ENCODE data around the gene RPA3. TPM values are rescaled to one million over a fixed set of nuclear protein-coding genes. Genes with fewer than 3 reads are reported as not detected.

RPA3 gene
- total RNA-seq, result 10 to 100 TPM; 27.0 to 34.9 TPM
- 18.5 to 23.8 reads per million in 2 donors for total RNA-seq

DNA sequence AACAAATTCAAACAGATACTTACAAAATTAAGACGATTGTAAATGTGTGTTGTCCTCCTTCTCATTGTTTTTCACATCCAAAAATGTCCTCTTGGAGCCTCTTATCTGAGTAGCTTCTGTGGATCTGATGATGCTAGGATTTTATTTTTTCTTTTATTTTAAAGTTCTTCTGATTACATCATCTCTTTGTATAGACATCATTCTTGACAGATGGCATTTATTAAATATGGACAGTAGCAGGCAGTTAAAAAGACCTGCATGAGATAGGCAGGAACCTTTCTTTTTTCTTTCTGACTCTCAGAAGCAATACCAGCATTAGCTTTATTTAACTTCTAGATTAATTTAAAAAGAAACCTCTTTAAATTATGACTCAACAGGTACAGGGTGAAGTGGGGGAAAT is at the start of gene RPA3:
TSS of gene RPA3 (minus strand) at position 116 of the 400 bp plus-strand sequence. CDS start 78,189 bp downstream, outside the sequence.
- peaks cover 2% of the 10 kb centered on the region for H3K36me3 Mint-ChIP-seq (ENCODE audit: low read depth)
- H3K4me3 Mint-ChIP-seq, result no peak within 1 kb of the TSS

DNA sequence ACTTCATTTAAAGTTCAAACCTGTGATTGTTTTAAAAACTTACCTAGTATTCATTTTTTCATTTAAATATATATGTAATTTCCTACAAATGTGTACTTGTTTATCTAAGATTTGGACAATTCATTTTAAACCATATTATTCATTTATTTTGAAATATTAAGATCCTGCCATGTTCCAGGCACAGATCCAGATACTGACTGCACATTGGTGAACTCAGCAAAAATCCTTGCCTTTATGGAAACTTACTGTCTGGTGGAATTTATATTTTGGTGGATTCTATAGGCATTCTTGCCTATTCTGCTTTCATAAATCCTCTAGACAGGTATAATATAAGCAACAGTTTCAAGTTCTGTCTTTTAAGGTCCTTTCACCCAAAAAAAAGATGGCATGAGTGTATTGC is 48.3 kb upstream of the RPA3 start:
- Mint-ChIP-seq H3K27ac (no peak overlapping the region), H3K36me3 (ENCODE audit: low read depth) (peaks cover 5% of the 10 kb centered on the region), H3K4me3 (no peak overlapping the region), H3K4me1 (peaks cover 42% of the 10 kb centered on the region), H3K27me3 (no peaks in the 10 kb centered on the region)
- DNase-seq (no peak), ATAC-seq (no peak)
- H3K9me3 ChIP-seq (ENCODE audit: control insufficient read depth, low read length, poor library complexity, severe bottlenecking), result no peaks in the 10 kb centered on the region

More for the DNA sequence above, at the start of gene RPA3:
- ATAC-seq, result no peak
- H3K27me3 Mint-ChIP-seq, result no peaks in the 10 kb centered on the region
- no peak for DNase-seq
- H3K27ac Mint-ChIP-seq, result no peak within 1 kb of the TSS
- H3K4me1 Mint-ChIP-seq, result peaks cover 5% of the 10 kb centered on the region
- H3K9me3 ChIP-seq (ENCODE audit: control insufficient read depth, low read length, poor library complexity, severe bottlenecking), result no peaks in the 10 kb centered on the region

DNA sequence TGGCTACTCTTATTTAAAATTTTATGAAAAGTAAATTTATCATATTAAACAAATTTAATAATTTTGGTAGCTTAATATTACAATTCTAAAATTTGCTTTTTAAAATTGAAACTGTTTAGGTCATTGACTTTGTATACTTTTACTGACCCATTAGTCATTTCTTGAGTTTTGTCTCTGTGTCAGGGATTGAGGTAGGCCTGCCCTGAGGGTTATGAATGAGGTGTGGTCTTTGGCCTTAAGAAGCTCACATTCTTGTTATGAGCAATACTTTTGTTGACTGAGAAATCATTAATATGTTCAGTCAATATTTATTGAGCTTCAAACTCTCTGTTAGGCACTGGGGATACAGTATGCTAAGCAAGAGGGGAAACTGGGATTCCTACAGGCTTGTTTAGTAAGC is 47.0 kb upstream of the RPA3 start:
- no peak for DNase-seq
- H3K27me3 Mint-ChIP-seq, result no peaks in the 10 kb centered on the region
- no peak for ATAC-seq
- H3K36me3 Mint-ChIP-seq (ENCODE audit: low read depth), result peaks cover 2% of the 10 kb centered on the region
- peak overlapping the region; percentile 93 for H3K27ac Mint-ChIP-seq
- H3K9me3 ChIP-seq (ENCODE audit: control insufficient read depth, low read length, poor library complexity, severe bottlenecking), result no peaks in the 10 kb centered on the region
- H3K4me3 Mint-ChIP-seq, result no peak overlapping the region
- H3K4me1 Mint-ChIP-seq, result peaks cover 45% of the 10 kb centered on the region

DNA sequence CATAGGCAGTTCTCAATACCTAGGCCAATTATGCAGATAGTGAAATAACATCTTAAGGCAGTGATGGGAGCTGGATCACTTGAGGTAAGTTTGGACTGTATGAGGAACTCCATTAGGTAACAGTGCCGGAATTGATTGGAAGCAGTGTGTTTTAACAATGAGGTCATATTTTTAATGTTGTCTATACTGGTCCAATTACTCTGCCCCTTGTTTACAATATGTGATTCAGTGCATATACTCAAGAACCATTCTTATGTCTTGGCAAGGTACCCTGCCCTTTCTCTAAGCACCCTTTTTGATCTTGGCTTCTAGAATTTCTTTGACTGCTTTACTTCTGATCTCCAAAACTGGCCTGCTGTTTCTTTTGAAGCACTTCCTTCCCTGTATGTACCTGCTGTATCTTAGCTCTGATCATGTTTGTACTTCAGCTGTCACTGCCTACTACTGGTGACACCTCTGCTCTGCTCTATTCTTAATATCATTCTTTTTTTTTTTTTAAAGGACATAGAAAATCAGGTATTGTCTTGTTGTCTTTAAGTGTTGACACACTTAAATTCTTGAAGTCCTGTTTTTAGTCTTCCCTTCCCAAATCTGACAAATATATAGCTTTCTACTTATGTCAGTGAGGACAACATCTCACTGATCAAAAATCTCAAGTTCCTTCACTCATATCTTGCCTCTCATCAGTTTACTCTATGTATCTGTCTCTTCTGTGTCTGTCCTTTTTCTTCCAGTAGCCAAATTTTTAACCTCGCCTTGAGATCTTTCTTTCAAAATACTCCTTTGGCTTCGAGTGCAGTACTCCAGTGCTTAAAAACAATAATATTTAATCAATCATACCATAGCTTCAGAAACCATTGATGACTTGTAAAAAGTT is 46.4 kb upstream of the RPA3 start:
- peak overlapping the region; percentile 93 for H3K27ac Mint-ChIP-seq
- no peak overlapping the region for H3K4me3 Mint-ChIP-seq
- DNase-seq (no peak), ATAC-seq (peak; percentile 66)
- H3K4me1 Mint-ChIP-seq, result peaks cover 41% of the 10 kb centered on the region
- H3K36me3 Mint-ChIP-seq (ENCODE audit: low read depth), result no peaks in the 10 kb centered on the region
- H3K9me3 ChIP-seq (ENCODE audit: control insufficient read depth, low read length, poor library complexity, severe bottlenecking), result no peaks in the 10 kb centered on the region
- H3K27me3 Mint-ChIP-seq, result no peaks in the 10 kb centered on the region

DNA sequence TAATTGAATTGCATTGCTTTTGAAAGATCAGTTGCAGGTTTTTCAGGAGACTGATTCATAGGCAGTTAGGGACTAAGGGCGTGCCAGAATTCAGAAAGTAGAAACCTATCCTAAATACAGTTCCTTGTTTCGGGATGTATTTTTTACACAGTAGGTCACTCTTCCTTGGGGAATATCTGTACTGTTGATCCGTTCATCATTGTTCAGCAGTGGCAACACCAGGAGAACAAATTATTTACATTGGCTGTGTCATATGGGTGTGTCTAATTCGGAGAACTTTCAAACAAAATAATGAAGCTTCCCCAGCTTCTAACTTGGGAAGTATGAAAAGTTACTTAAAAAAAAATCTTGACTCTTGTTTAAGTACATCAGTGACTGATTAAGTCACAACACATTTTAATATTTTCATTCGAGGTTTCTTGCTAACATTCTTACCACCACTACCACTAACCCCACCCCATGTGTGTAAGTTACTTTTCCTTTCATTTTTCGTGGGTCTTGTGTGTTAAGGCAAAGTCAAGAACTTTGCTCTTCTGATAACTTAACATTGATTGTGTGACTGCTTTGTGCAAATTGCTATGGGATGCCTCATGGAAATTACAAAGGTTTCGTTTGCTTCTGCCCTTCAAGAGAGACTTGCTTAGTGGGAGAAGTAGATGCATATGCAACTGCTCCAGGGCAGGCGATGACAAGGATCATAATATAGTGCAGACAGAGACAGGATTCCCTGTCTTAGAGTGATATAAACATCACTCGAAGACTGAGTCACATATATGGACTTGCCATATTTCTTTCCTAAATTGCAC is 43.8 kb upstream of the RPA3 start:
- H3K27me3 Mint-ChIP-seq, result no peaks in the 10 kb centered on the region
- peak; percentile 78 for ATAC-seq
- no peaks in the 10 kb centered on the region for H3K9me3 ChIP-seq (ENCODE audit: control insufficient read depth, low read length, poor library complexity, severe bottlenecking)
- H3K36me3 Mint-ChIP-seq (ENCODE audit: low read depth), result no peaks in the 10 kb centered on the region
- peaks cover 38% of the 10 kb centered on the region for H3K4me1 Mint-ChIP-seq
- H3K27ac Mint-ChIP-seq, result peak overlapping the region; percentile 91
- H3K4me3 Mint-ChIP-seq, result peak overlapping the region; percentile 88
- DNase-seq, result no peak

DNA sequence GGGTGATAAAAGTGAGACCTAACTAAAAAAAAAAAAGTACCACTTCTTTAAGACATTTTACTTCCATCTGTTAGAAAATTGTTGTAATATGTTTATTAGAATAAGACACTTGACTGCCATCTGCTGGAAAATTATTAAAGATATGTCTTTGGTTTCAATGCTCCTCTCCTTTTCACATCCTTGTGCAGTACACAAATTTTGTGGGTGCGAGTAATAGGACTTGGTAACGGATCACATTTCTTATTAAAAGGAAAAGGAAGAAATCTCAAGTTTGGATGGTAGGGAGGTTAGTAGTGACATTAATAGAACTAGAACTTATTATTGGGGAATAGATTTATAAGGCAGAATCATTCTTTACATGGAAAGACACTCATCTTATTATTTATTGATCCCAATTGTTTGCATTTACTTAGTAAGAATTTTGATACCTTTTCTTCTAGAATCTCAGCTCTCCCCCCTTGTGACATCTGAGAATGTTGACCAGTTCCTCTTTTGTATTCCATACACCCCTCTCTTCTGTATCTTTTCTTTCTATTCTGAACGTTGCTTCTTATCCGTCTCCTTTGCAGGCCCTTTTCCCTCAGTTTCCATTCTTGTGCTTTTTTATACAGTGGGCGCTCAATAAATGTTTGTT is 43.0 kb upstream of the RPA3 start:
- Mint-ChIP-seq H3K27ac (peak overlapping the region; percentile 91), H3K4me1 (peaks cover 40% of the 10 kb centered on the region), H3K4me3 (peak overlapping the region; percentile 88), H3K36me3 (ENCODE audit: low read depth) (no peaks in the 10 kb centered on the region), H3K27me3 (no peaks in the 10 kb centered on the region)
- ATAC-seq, result peak; percentile 47
- DNase-seq, result no peak
- H3K9me3 ChIP-seq (ENCODE audit: control insufficient read depth, low read length, poor library complexity, severe bottlenecking), result no peaks in the 10 kb centered on the region

DNA sequence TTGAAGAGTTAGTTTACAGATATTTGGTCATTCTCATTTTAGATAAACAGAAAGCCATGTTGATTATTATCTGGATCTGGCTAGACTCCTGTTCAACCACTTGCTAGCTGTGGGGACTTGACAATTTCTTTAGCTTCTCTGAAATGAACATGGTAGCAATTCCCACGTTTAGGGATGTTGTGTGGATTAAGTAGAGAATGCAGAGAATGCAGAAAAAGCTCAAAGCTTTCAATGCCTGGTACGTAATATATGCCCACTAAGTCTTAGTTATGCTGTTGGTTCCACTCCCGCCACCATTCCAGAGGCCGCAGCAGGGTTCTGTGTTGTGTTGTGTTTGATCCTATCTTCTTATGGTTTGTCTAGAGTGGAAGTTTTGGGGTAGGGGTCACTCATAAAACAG is 39.2 kb upstream of the RPA3 start:
- peaks cover 25% of the 10 kb centered on the region for H3K4me1 Mint-ChIP-seq
- H3K36me3 Mint-ChIP-seq (ENCODE audit: low read depth), result peaks cover 7% of the 10 kb centered on the region
- no peak overlapping the region for H3K4me3 Mint-ChIP-seq
- H3K27me3 Mint-ChIP-seq, result no peaks in the 10 kb centered on the region
- no peaks in the 10 kb centered on the region for H3K9me3 ChIP-seq (ENCODE audit: control insufficient read depth, low read length, poor library complexity, severe bottlenecking)
- DNase-seq (no peak), ATAC-seq (no peak)
- no peak overlapping the region for H3K27ac Mint-ChIP-seq

DNA sequence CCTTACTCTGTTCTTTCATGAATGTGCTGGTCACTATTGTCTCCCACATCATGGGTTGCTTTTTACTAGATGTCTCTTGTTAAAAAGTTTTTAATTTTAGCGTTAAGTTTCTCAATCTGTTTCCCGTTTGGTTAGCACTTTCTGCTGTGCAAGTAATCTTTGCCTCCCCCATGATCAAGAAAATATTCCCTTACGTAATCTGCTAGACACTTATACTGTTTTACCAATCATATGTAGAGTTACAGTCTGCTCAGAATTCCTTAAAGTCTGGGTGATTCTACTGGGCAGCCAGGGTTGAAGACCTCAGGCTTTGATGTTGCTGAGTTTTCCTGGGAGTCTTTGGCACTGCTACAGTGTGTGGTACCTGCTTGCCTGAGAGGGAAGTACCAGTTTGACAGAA is 38.2 kb upstream of the RPA3 start:
- no peaks in the 10 kb centered on the region for H3K9me3 ChIP-seq (ENCODE audit: control insufficient read depth, low read length, poor library complexity, severe bottlenecking)
- Mint-ChIP-seq H3K27ac (no peak overlapping the region), H3K4me3 (no peak overlapping the region), H3K27me3 (no peaks in the 10 kb centered on the region), H3K4me1 (peaks cover 16% of the 10 kb centered on the region), H3K36me3 (ENCODE audit: low read depth) (peaks cover 7% of the 10 kb centered on the region)
- no peak for DNase-seq
- ATAC-seq, result no peak

DNA sequence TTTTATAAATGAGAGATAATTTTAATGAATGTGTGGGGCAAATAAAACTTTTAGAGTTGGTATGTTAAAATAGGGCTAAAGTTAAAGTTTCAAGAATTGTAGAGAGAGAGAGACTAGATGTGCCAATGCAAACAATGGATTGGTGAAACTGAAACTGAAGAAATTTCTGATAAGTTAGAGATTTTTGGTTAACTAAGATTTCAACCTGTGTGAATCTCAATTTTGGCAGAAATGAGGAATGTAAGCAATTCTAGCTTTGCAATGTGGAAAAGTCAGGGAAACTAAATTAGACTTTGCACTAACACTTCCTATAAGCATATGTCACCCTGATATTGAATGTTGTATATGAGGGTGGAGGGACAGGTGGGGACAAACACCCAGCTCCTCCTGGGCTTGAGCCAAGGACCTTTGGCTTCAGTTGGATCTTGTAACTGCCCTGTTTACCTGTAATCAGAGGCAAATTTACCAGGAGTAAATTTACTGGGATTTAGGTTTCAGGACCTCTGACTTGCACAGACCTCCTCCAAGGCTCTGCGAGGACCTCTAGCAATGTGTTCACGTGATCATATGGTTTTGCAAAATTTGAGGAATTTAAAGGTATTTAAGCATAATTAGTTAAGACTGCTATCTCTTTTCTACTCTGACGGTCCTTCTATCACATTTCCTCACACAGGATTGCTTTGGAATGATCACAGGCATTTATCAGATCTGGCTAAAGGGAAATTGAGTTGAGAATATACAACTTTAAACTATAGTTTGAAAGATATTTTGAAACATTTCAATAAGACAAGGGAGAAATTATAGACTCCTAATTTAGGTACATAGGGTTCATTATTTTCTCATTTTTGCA is 33.1 kb upstream of the RPA3 start:
- H3K9me3 ChIP-seq (ENCODE audit: control insufficient read depth, low read length, poor library complexity, severe bottlenecking), result no peaks in the 10 kb centered on the region
- Mint-ChIP-seq H3K4me1 (peaks cover 2% of the 10 kb centered on the region), H3K36me3 (ENCODE audit: low read depth) (peaks cover 7% of the 10 kb centered on the region), H3K4me3 (no peak overlapping the region), H3K27me3 (no peaks in the 10 kb centered on the region), H3K27ac (no peak overlapping the region)
- DNase-seq (no peak), ATAC-seq (no peak)

DNA sequence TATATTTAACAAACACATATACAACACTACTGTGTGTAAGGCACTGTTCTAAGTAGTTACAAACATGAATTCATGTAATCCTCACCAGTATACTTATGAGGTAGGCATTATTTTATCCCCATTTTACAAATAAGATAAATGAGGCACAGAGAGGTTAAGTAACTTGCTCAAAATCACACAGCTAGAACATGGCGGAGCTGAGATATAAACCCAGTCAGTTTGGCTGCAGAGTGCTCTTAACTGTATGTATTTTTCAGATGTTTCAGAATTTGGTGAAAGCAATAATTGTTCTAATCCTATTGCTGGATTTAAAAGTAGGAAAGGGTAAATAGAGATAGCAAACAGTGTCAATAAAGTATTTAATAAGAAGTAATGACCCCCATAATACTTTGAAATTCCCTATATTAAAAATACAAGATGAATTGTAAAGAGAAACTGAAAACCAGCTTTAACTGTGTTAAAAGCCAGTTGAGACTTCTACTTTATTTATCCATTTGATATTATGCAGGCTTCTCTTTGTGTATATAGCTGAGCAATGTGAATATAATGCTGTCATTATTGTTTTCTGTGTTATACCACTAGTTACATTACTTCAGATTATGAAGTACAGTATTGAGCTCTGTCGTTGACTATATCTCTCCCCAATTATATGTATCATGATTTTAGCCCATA is 32.3 kb upstream of the RPA3 start:
- DNase-seq (no peak), ATAC-seq (no peak)
- peaks cover 4% of the 10 kb centered on the region for H3K4me1 Mint-ChIP-seq
- H3K9me3 ChIP-seq (ENCODE audit: control insufficient read depth, low read length, poor library complexity, severe bottlenecking), result no peaks in the 10 kb centered on the region
- no peak overlapping the region for H3K4me3 Mint-ChIP-seq
- H3K27me3 Mint-ChIP-seq, result no peaks in the 10 kb centered on the region
- peaks cover 7% of the 10 kb centered on the region for H3K36me3 Mint-ChIP-seq (ENCODE audit: low read depth)
- H3K27ac Mint-ChIP-seq, result no peak overlapping the region

DNA sequence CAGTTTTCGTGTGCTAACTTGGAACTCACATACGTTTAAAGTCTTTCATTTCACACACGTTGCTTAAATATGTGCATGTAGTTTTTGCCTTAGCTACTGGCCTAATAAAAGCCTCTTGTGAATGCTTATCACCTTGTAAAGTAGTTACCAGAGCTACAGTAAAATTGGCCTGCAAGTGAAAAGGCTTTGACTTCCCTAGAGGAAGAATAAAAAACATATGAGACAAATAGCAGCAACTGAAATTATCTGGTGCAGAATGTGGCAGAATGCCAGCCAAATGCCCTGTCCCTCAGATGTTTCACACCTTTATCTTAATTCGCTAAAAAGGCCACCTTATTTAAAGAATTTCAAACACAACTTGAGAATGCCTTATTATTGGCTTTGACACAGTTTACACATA is 28.1 kb upstream of the RPA3 start:
- no peaks in the 10 kb centered on the region for H3K27me3 Mint-ChIP-seq
- no peaks in the 10 kb centered on the region for H3K9me3 ChIP-seq (ENCODE audit: control insufficient read depth, low read length, poor library complexity, severe bottlenecking)
- ATAC-seq (no peak), DNase-seq (no peak)
- H3K27ac Mint-ChIP-seq, result no peak overlapping the region
- no peak overlapping the region for H3K4me3 Mint-ChIP-seq
- H3K4me1 Mint-ChIP-seq, result peaks cover 4% of the 10 kb centered on the region
- no peaks in the 10 kb centered on the region for H3K36me3 Mint-ChIP-seq (ENCODE audit: low read depth)

DNA sequence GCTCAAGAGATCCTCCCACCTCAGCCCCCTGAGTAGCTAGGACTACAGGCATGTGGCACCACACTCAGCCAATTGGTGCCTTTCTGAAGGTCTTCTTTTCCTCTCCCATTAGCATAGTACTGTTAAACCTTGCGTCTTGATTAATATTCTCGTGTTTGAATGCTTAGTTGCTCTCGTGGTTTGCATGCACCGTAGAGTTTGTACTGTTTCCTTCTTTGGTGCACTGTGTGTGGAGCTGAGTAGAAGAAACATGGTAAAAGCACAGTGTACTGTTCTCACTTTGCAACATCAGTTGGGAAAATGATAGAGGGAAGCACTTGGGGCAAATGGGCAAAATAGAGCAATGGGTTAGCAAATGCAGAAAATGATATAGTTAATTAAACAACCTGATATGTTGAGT is 27.6 kb upstream of the RPA3 start:
- DNase-seq (no peak), ATAC-seq (no peak)
- no peaks in the 10 kb centered on the region for H3K9me3 ChIP-seq (ENCODE audit: control insufficient read depth, low read length, poor library complexity, severe bottlenecking)
- H3K36me3 Mint-ChIP-seq (ENCODE audit: low read depth), result no peaks in the 10 kb centered on the region
- no peaks in the 10 kb centered on the region for H3K27me3 Mint-ChIP-seq
- peaks cover 4% of the 10 kb centered on the region for H3K4me1 Mint-ChIP-seq
- H3K4me3 Mint-ChIP-seq, result no peak overlapping the region
- H3K27ac Mint-ChIP-seq, result no peak overlapping the region
